Ovary (tissue), 3 donors: ENCODE data around the gene F8.

Source experiments
- CTCF ChIP-seq, 3 donors: fragments of 450-650 bp in 2 of 3; fragments of 200-600 bp in 1 of 3; IDR thresholded peaks; one replicate each; pipeline versions ENCODE4 v1.5.1 to v1.8.0; 2016 to 2022; ENCODE audit warnings: antibody characterized with exemption in 3 of 3, mild to moderate bottlenecking in 1 of 3
- POLR2A ChIP-seq: fragments of 450-650 bp; IDR thresholded peaks from one replicate; pipeline ENCODE4 v1.6.1; 2017; ENCODE audit warnings: antibody characterized with exemption, mild to moderate bottlenecking, moderate library complexity
- donor health status: DM: no; HTN: no; CAD: no.

- no peak for TF ChIP-seq CTCF (IDR thresholded peaks at IDR 0.05)
- no peak for TF ChIP-seq POLR2A
Measured at GRCh38 chrX:154805696-154806091, 216.8 kb downstream of the F8 start.
